Common myeloid progenitor, CD34-positive (primary cell): ENCODE measurements around the gene TSPAN14. TPM values are rescaled to one million over a fixed set of nuclear protein-coding genes. Genes with fewer than 3 reads are reported as not detected.
A peak's percentile ranks its signal among the peaks of the same experiment; 100 is the strongest.

Source experiments
- CTCF ChIA-PET: fragments of 350-600 bp; sonication (Branson Sonifier 250); formaldehyde crosslinking; loops from one replicate; lab custom pipeline; 2021; ENCODE audit warnings: antibody characterized with exemption; lab: Charles Lee
- POLR2A ChIA-PET: fragments of 350-600 bp; sonication (Branson Sonifier 250); formaldehyde crosslinking; loops from one replicate; lab custom pipeline; 2021; ENCODE audit warnings: antibody characterized with exemption; lab: Charles Lee
- DNase-seq, 3 donors: peaks; one replicate each; pipeline versions ENCODE4 v3.0.0 to v3.0.0-alpha.2; 2013
- H3K27ac ChIP-seq, 2 experiments: 1 replicate in 1 of 2; 2 replicates in 1 of 2; pipeline ENCODE4 v1.7.0; 2013; ENCODE audit warnings: inconsistent platforms in 2 of 2, low read length in 2 of 2, mild to moderate bottlenecking in 2 of 2, low read depth in 1 of 2, moderate library complexity in 1 of 2; ENCODE audit not compliant: severe bottlenecking in 2 of 2, insufficient read depth in 1 of 2, poor library complexity in 1 of 2
- H3K27me3 ChIP-seq, 5 experiments: replicated peaks in 2 of 5; 1 replicate in 3 of 5; 2 replicates in 2 of 5; pipeline versions ENCODE4 v1.6.1 to v1.7.0; 2013; ENCODE audit warnings: low read length in 4 of 5, mild to moderate bottlenecking in 2 of 5, moderate library complexity in 2 of 5, inconsistent platforms in 1 of 5; ENCODE audit not compliant: insufficient read depth in 5 of 5, control insufficient read depth in 4 of 5
- H3K36me3 ChIP-seq, 4 experiments: 1 replicate in 2 of 4; 2 replicates in 2 of 4; pipeline versions ENCODE4 v1.6.1 to v1.7.0; 2013; ENCODE audit warnings: low read length in 3 of 4, control low read depth in 1 of 4, mild to moderate bottlenecking in 1 of 4; ENCODE audit not compliant: control insufficient read depth in 4 of 4, insufficient read depth in 4 of 4
- H3K4me1 ChIP-seq, 4 experiments: 1 replicate in 3 of 4; 2 replicates in 1 of 4; pipeline versions ENCODE4 v1.6.1 to v1.7.1; 2013; ENCODE audit warnings: low read length in 3 of 4, mild to moderate bottlenecking in 3 of 4, control low read depth in 1 of 4, inconsistent platforms in 1 of 4, moderate library complexity in 1 of 4; ENCODE audit not compliant: control insufficient read depth in 4 of 4, insufficient read depth in 4 of 4; ENCODE audit errors: control extremely low read depth in 1 of 4
- H3K4me3 ChIP-seq, 7 experiments: 1 replicate in 4 of 7; 2 replicates in 3 of 7; pipeline versions ENCODE4 v1.5.1 to v1.7.0; 2013; ENCODE audit warnings: mild to moderate bottlenecking in 7 of 7, low read length in 6 of 7, moderate library complexity in 6 of 7, inconsistent platforms in 2 of 7, low read depth in 2 of 7, control low read depth in 1 of 7; ENCODE audit not compliant: insufficient read depth in 4 of 7, control insufficient read depth in 1 of 7; ENCODE audit errors: extremely low read depth in 1 of 7
- H3K9me3 ChIP-seq, 5 experiments: 1 replicate in 4 of 5; 2 replicates in 1 of 5; pipeline versions ENCODE4 v1.6.1 to v1.7.1; 2013; ENCODE audit warnings: low read length in 4 of 5, mild to moderate bottlenecking in 2 of 5, inconsistent platforms in 1 of 5, low read depth in 1 of 5, moderate library complexity in 1 of 5; ENCODE audit not compliant: control insufficient read depth in 4 of 5, insufficient read depth in 2 of 5; ENCODE audit errors: control extremely low read depth in 1 of 5
- WGBS: methylation state at CpG from one replicate; pipeline ENCODE4 v1.1.5; 2013; ENCODE audit not compliant: insufficient coverage; 5-methylcytosine and 5-hydroxymethylcytosine counted together
- polyA plus RNA-seq: library from polyadenylated mRNA; unstranded; fragments of 120-200 nt; gene quantifications from one replicate; pipeline ENCODE4 v1.2.1, GENCODE V29; 2013

TSPAN14 gene, protein sequence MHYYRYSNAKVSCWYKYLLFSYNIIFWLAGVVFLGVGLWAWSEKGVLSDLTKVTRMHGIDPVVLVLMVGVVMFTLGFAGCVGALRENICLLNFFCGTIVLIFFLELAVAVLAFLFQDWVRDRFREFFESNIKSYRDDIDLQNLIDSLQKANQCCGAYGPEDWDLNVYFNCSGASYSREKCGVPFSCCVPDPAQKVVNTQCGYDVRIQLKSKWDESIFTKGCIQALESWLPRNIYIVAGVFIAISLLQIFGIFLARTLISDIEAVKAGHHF
- 25.2 TPM for polyA plus RNA-seq

- DNase-seq = peak; percentile 64 to 84 (median 75)
- peaks cover 10 to 40% (median 39%) of the 10 kb centered on the region in 4 experiments for H3K4me1 ChIP-seq
- H3K4me3 ChIP-seq = peak within 1 kb of the TSS; percentile 62 to 87 (median 78)
- H3K36me3 ChIP-seq = no peaks in the 10 kb centered on the region
- CTCF ChIA-PET = interaction anchor here (0.9 to 18.3 kb wide), 5 partner anchors 9 to 52 kb away, joined by 4 to 571 read pairs (median 5); no protein-coding TSS in a partner anchor
- 0% methylated on average over 34 of the region's 97 CpGs for WGBS
- POLR2A ChIA-PET = interaction anchor here (1.1 kb wide), 1 partner anchor 12 kb away, joined by 4 read pairs; no protein-coding TSS in a partner anchor
- no peaks in the 10 kb centered on the region for H3K27me3 ChIP-seq
- H3K27ac ChIP-seq = peak within 1 kb of the TSS in 1 of 2 experiments; percentile 78
- peaks cover 0 to 7% (median 0%) of the 10 kb centered on the region in 5 experiments for H3K9me3 ChIP-seq
These were observed at the start of gene TSPAN14 for GRCh38 chr10:80453842-80454512. Gene TSPAN14 (plus strand): TSS chr10:80454310. CDS start chr10:80489234, 34,924 bp downstream.

DNA sequence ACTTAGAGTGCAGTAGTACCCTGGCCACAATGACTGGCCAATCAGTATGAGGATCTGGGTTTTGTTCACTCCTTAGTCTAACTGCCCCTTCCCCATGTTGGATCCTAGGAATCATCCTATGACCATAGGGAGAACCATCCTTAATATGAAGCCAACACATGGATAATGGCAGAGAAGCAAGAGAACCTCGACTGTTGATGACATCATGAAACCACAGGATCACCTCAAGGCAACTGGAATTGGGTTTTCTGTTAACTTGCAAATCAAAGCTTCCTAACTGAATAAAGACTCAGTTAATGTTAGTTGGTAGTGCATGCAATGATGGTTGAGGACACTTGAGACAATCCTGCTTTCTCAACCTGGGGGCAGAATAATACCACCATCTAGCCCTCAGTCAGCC, 49.1 kb upstream of the TSPAN14 start:
- Histone ChIP-seq H3K27ac (no peak overlapping the region), H3K4me3 (no peak overlapping the region), H3K4me1 (peaks cover 3 to 24% (median 22%) of the 10 kb centered on the region in 4 experiments), H3K36me3 (no peaks in the 10 kb centered on the region), H3K27me3 (no peaks in the 10 kb centered on the region), H3K9me3 (no peaks in the 10 kb centered on the region)
- ChIA-PET CTCF (interaction anchor here (0.7 to 2.2 kb wide), 4 partner anchors 8 to 101 kb away, joined by 3 to 5 read pairs (median 3); no protein-coding TSS in a partner anchor), POLR2A (no interaction called here)
- DNase-seq = no peak
- WGBS = no CpG with 5 or more reads among the region's 1 CpG

- POLR2A ChIA-PET = no interaction called here
- peaks cover 3 to 30% (median 28%) of the 10 kb centered on the region in 4 experiments for H3K4me1 ChIP-seq
- H3K27ac ChIP-seq = no peak overlapping the region
These were observed 48.5 kb upstream of the TSPAN14 start for GRCh38 chr10:80405626-80406025.

GRCh38 chr10:80406204-80406603, 47.9 kb upstream of the TSPAN14 start:
- no peak overlapping the region for H3K27ac ChIP-seq
- H3K36me3 ChIP-seq = no peaks in the 10 kb centered on the region
- WGBS = 93% methylated on average over 4 of the region's 4 CpGs
- no peaks in the 10 kb centered on the region for H3K27me3 ChIP-seq
- no peak for DNase-seq
- no peak overlapping the region for H3K4me3 ChIP-seq
- peaks cover 3 to 35% (median 33%) of the 10 kb centered on the region in 4 experiments for H3K4me1 ChIP-seq
- no peaks in the 10 kb centered on the region for H3K9me3 ChIP-seq
- ChIA-PET CTCF (interaction anchor here (0.9 to 2.2 kb wide), 4 partner anchors 9 to 102 kb away, joined by 3 to 5 read pairs (median 4); no protein-coding TSS in a partner anchor), POLR2A (no interaction called here)

More at GRCh38 chr10:80405626-80406025, 48.5 kb upstream of the TSPAN14 start:
- no peak for DNase-seq
- CTCF ChIA-PET = interaction anchor here (0.7 to 2.2 kb wide), 6 partner anchors 9 to 102 kb away, joined by 3 to 5 read pairs (median 3); no protein-coding TSS in a partner anchor
- Histone ChIP-seq H3K36me3 (no peaks in the 10 kb centered on the region), H3K27me3 (no peaks in the 10 kb centered on the region), H3K4me3 (no peak overlapping the region), H3K9me3 (no peaks in the 10 kb centered on the region)
- 98% methylated on average over 3 of the region's 4 CpGs for WGBS

- Histone ChIP-seq H3K9me3 (no peaks in the 10 kb centered on the region), H3K36me3 (no peaks in the 10 kb centered on the region), H3K27ac (no peak overlapping the region), H3K4me3 (peak overlapping the region; percentile 60 to 88 (median 80)), H3K4me1 (peaks cover 3 to 52% (median 42%) of the 10 kb centered on the region in 4 experiments), H3K27me3 (no peaks in the 10 kb centered on the region)
- POLR2A ChIA-PET = no interaction called here
- CTCF ChIA-PET = interaction anchor here (0.8 to 1.7 kb wide), 10 partner anchors 11 to 98 kb away, joined by 3 to 7 read pairs (median 3); no protein-coding TSS in a partner anchor
- peak in 1 of 3 donors; percentile 39 for DNase-seq
- WGBS = 24% methylated on average over 10 of the region's 16 CpGs
These were observed 46.3 kb upstream of the TSPAN14 start for GRCh38 chr10:80407812-80408241.

DNA sequence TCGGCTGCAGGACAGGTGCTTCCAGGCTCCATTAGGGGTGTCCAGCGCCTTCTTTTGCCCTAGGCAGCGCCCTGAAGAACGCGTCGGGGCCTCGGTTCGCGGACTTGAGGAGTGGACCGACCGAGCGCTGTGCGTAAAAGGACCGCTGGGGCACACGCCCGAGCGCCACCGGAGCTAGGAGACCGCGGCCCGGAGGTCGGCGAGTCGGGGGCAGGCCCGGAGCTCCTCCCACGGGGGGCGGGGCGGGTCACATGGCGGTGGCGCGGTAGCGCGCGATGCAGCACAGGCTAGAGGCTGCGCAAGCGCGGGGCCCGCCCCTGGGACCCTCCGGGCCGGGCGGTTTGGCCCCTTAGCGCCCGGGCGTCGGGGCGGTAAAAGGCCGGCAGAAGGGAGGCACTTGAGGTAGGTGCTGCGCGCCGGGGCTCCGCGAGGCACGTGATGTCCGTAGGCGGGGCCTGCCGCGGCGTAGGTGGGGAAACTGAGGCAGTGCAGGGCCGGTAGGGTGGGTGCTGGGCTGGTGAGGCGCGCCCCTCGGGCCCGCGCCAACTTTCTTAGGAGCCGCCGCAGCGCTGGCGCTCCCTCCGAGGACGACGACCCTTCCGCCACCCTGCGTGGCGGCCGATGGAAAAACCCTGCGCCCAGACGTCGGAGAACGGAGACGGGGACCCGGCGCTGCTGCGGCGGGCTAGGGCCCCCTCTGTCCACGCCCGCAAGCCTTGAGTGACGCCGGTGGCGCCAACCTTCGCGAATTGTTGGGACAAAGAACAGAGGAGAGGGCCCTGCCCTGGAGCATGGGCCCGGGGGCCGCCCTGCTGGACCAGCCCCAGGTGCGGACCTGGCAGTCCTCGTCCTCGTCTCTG, 45.6 kb upstream of the TSPAN14 start, which contains the start of gene PRXL2A:
Gene PRXL2A, plus strand, starts transcription at position 310 of the 860 bp plus-strand sequence. CDS start 11,917 bp downstream, outside the sequence.
- Histone ChIP-seq H3K27me3 (no peaks in the 10 kb centered on the region), H3K9me3 (no peaks in the 10 kb centered on the region), H3K36me3 (no peaks in the 10 kb centered on the region), H3K4me1 (peaks cover 3 to 57% (median 47%) of the 10 kb centered on the region in 4 experiments), H3K4me3 (peak within 1 kb of the TSS; percentile 60 to 88 (median 80)), H3K27ac (no peak within 1 kb of the TSS)
- ChIA-PET POLR2A (no interaction called here), CTCF (interaction anchor here (0.8 to 1.7 kb wide), 10 partner anchors 12 to 97 kb away, joined by 3 to 7 read pairs (median 3); no protein-coding TSS in a partner anchor)
- under 1% methylated on average over 83 of the region's 96 CpGs for WGBS
- DNase-seq = peak; percentile 74 to 89 (median 86)
